Activated gamma-delta T cell treated with Interleukin-2 at 50 U/mL for 16 hours (primary cell): ENCODE data around the gene NDUFA7.

Experiments
- DNase-seq: peaks from one replicate; pipeline ENCODE4 v3.0.0-alpha.2; 2020

The NDUFA7 gene

DNA sequence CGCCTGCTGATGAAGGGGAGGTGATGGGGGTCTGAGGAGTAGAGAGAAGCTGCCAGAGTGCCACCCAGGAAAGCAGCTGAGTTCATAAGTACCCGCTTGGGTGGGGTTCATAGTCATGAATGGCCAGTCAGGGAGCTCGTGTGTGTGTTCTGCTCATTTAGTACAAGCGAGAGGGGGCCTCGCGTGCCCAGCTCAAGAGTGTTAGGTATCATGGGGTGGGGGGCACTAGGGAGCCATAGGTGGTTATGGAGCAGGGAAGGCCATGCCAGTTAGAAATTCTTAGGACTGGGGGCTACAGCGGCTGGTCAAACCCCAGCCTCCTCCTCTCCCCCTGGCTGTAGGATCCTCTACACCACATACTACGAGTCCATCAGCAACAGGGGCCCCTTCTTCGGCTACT lies 59.8 kb downstream of the NDUFA7 start:
- no peak for DNase-seq
